HuH-7 (cell line): ENCODE data around the gene MIS12.

Experiments
- DNase-seq: peaks from one replicate; pipeline ENCODE4 v3.0.0; 2011; ENCODE audit warnings: low spot score

Gene MIS12, protein sequence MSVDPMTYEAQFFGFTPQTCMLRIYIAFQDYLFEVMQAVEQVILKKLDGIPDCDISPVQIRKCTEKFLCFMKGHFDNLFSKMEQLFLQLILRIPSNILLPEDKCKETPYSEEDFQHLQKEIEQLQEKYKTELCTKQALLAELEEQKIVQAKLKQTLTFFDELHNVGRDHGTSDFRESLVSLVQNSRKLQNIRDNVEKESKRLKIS

DNA sequence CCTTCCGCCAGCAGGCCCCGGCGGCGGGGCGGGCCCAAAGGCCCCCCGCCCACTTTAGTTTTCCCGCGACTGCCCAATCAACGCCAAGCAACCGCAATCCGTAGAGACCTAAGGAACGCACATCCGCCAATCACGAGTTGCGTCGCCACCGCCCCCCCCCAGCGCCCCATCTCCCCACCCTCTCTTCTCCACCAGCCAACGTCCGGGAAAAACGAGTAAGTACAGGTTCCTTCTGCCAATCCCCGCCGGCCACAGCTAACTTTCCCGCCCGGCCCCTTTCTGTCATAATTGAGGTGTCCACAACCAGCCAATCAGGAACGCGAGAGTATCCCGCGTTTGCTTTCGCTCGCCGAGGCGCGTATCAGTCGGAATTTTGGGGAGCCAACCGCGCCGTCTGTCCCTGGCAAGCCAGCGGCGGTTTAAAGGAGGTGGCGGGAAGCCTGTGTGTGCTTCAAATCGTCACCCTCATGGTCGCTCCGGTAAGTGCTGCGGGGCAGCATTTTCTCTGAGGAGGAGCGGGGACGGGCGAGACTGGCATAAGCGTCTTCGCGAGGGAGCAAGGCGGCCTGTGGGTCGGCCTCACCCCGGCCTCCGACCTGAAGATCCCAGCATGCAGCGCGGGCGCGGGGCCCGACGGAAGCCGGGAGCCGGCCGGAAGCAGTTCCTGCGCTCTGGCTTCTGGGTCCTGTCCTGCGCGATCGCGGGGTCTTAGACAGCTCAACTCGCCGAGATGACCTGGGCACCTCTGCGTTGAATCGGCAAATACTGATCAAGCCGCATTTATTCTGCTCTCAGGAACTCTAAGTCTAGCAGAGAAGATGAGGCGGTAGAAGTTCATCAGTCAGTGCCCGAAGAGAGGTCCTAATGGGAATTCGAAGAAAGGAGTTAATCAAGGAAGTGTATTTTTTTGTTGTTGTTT, at the start of gene MIS12:
Gene MIS12, plus strand, starts transcription at position 361 of the 919 bp plus-strand sequence. CDS start 2,297 bp downstream, outside the sequence.
- peak; percentile 96 for DNase-seq

DNA sequence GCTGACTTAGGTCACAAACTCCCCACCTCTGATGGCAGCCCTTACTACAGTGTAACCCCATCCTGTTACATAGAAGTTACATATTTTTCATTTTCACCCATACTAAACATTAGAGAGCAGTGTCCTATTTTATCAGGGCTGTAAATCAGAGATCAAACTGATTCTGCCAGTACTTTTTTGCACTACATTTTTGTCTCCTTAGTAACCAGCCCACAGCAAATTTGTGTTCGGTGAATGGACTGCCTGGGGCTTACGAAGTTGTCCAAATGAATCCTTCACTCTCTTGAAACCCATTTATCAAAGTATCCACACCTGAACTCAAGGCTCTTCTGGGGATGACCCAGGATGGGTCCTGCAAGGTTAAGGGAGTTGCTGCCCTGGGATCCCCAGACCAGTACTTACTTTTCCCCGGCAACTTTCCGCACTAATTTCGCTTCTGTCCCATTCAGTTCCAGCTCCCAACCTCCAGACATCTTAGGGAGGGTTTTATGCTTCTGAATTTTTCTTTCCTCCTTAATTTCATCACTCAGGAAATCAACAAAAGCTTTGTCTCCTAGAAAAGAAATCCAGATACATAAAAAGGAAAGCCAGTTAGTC, 48.5 kb upstream of the MIS12 start:
- DNase-seq, result no peak

DNA sequence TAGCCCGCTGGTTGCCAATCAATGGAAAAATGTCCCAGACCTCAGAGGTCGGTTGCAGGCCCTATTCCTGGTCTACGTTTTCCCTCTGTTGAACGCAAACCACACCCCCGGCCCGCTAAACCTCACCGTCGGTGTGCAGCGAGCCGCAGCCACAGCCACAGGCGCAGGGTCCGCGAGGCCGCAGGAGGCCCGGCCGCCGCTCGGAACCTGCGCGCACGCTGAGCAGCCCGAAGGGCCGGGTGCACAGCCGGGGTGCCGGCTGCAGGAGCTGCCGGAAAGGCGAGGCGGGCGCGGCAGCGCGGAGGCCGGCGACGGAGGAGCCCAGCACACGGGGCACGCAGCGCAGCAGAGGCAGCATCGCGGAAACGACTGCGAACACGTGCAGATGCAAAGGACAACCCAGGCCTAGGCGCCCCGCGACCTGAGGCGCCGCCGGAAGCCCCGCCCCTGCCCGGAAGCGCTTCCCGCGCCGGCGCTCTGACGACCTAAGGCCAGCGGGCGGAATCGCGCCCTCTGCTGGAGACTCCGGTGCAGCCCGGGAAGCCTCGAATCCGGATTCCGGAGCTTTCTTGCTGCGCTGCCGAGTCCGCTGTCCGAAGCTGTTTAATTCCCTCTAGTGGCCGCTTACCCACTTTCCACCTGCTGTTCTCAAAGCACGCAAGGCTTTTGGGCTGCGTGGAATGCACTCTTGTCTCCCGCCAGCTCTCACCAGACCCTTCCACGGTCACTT, 47.5 kb upstream of the MIS12 start, which contains the start of gene C1QBP:
Gene C1QBP, minus strand, starts transcription at position 440 of the 730 bp plus-strand sequence. Its CDS starts 82 bp downstream, at position 358.
- DNase-seq, result peak; percentile 68

DNA sequence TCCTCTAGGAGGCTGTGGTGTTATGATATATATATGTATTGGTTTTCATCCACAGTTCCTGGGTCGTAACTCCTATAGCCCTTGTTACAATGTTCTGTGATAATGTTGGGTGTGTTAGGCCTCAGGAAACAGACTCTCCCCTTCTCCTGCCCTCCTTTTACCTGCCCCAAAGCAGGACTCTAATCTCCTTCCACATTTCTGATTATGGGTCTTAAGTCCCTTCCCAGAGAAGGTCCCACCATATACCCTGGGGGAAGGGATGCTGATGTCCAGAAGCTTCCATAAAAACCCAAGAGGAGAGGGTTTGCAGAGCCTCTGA, 47.0 kb upstream of the MIS12 start:
- DNase-seq, result no peak

DNA sequence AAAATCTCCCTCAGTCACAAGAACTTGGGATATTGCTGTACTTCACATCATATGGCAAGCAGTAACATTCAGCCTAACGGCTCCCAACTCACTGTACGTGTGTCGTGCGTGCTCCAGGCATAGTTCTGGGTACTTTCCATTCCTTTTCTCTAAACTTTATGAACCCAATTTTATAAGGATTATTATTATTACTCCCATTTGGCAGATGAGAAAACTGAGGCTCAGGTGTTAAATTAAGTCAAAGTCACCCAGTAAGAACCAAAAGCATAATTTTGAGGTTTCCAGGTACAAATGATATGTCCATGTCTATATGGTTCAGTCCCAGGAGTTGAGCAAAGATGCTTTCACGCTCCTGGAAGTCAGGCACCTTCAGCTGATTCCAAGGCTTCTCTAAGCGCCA, 42.6 kb upstream of the MIS12 start:
- no peak for DNase-seq

DNA sequence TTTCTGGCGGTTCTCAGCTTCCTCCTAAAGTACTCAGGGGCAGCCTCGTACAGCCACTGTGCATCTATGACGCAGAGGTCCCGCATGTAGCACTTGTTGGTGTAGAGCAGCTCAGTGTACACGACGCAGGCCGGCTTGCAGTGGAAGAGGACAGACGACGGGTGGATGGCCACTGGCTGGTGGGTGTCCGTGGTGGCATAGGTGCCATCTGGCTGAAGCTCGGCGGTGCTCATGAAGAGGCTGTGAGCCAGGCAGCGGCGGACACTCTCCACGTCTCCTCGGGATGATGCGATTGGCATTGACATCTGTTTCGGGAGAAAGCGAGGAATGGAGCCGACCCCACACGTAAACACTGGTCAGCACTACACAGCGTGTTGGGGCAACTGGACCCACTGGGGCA, 42.2 kb upstream of the MIS12 start:
- no peak for DNase-seq

DNA sequence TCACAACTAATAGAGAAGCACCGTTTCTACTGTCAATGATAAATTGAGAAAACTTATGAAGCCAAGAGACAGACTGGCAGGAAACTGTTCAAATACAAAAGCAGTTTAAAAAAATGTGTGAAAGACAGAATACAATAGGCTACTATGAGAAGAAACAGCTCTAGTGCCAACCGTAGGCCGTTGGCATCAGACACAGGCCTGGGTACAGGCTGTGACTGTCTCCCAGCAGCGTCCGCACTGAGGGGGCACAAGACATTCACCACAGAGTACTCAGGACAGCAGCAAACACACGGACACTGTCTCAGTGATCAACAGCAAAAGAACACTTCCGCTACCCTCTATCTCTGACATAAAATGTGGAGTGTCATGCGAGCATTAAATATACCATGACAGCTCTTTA, 39.6 kb upstream of the MIS12 start:
- no peak for DNase-seq

DNA sequence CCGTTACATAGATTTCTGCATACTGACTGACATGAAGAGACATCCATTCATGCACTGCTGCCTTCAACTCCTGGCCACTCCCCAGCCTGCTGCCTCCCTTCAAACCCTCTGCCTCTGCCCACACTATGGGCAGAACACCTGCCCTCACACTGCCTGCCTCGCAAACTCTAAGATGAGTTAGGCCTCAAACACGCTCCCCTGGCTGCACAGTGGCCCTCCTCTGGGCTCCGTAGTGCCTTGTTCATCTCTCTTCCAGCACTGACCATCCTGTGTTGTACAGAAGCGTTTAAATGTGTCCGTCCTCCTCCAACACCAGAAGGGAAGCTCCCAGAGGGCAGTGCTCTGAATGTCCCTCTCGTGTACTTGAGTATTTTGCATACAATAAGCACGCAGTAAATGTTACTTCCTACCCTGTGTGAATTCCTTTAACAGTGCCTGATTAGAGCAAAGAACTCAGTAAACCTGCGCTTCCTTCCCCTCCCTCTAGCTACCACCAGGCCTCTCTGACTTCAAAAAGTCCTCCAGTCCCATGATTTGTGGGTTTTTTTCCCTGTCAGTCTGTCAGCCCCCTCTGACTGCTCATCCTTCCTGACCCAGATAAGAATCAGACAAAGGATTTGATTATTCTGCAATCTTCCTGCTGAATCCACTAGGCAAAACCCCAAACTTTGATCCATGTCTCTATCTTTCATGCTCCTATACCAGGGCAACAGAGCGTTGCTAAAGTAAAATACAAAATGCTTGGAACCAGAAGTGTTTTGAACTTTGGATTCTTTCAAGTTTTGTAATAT, 21.5 kb upstream of the MIS12 start:
- no peak for DNase-seq

DNA sequence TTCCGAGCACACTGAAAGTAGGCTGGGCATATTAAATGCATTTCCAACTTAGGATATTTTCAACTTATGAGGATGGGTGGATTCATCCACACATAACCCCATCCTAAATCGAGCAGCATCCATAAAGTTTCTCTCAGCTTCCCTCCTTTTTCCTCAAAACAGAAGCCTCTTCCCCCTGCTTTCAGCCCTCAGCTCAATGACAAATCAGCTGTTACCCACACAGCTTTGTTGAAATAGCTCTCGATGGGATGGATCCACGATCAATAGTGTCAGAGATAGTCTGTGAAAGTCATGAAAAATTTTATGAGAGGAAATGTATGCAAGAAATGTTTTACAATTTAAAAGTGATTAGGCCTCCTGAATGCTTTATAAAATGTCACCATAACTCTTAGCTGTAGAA, 20.1 kb upstream of the MIS12 start:
- no peak for DNase-seq

DNA sequence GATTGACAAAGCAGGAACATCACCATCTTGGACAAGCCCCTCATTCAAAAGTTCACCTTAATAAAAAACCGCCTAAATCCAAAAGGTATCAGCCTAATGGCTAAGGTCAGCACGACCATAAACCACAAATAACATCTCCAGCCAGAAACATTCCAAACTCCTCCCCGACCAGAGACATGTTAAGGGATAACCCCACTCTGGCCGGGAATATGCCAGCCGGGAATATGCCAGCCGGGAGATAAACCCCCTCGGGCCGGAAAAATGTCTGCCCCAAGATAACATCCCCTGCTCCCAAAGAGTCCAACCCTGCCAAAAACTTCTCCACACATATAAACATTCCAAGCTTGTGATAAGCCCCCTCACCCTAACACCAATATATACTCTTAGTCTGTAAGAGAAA, 18.9 kb upstream of the MIS12 start:
- no peak for DNase-seq

DNA sequence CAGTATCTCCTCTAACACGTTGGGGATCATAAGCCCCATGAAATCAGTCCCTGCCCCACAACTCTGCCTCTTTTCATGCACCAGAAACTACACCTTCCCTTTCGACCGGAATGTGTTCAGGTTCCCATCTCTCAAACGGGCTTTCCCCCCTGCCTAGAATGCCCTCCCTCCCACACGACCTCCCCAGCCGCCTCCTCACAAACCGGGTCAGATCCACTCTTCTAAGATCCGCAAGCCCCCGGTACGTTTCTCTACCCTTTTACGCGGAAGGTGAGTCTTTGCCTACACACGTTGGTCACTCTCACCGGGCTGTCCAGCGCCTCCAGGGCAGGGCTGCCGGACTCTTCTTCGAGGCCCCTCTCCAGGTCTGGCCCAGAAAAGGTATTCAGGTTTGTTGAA, 18.3 kb upstream of the MIS12 start:
- no peak for DNase-seq

DNA sequence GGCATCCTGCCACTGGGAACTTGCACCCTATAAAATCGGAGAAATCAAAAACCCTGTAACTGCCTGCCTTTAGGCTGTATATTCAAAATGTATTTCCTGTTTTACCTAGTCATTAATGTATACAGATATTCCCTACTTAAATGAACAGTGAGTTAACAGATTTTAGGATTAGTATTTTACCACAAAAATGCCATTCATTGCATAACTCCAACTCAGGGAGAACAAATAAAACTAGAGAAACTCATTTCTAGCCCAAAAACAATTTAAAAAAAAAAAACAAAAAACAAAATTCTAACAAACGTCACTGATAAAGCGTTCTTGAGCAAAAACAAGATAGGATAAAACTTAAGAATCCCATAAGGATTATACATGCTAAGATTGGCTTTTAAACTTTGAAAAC, 13.9 kb upstream of the MIS12 start:
- DNase-seq, result no peak

DNA sequence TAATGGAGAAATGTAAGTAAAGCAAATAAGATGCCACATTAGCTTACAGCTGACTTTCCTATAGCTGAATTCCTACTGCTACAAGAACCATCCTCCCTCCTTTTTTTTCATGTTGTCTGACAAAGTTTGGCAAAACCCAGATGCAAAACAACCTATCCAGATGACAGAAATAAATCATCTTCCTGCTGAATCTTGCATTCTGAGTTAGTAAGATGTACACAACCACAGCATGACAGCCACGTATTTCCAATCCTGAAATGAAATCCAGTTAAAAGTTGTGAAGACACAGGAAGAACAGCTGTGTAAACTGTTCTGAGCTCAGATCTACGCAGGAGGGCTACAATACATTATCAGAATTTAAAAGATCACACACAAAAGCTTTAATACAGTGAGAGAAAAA, 12.5 kb upstream of the MIS12 start:
- no peak for DNase-seq

DNA sequence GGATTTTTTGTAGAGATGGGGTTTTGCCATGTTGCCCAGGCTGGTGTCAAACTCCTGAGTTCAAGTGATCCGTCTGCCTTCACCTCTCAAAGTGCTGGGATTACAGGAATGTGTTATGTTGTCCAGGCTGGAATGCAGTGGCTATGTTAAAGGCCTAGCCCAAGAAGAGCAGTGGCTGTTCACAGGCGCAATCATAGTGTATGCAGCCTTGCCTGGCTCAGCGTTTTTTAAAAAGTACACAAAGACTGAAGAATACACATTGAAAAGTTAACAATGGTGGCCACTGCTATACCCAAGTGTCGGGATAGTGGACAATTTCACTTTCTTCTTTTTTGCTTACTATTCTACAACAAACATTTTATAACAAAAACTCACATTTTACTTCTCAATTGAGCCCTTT, 7.4 kb upstream of the MIS12 start:
- no peak for DNase-seq

DNA sequence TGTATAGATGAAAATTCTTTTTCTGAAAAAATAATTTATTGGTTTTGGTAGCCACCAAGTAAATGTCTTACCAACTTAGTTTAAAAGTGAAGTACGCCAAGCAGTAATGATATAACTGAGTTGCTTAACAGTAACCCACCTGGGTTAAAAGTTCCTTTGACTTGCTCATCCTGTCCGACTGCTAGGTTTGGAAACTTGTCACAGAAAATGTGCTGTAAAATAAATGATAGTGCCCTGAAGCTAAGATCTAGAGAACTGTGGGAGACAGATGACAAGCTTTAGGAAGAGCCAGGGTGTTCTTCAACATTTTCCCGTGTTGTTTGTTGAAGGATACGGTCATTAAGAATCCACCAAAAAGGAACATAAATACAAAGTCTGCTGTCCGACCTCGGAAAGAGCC, 5.4 kb upstream of the MIS12 start:
- no peak for DNase-seq

DNA sequence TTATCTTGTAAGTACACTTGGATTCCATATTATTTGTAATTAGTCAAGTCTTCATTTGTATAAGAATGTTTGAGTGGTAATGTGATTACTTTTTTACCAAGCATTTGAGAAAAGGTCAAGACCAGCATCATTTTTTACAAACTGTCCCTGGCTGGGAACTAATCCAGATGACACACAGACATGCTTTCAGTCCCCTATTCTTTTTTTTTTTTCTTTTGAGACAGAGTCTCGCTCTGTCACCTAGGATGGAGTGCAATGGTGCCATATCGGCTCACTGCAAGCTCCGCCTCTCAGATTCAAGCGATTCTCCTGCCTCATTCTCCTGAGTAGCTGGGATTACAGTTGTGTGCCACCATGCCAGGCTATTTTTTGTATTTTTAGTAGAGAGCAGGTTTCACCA, 4.9 kb upstream of the MIS12 start:
- no peak for DNase-seq

DNA sequence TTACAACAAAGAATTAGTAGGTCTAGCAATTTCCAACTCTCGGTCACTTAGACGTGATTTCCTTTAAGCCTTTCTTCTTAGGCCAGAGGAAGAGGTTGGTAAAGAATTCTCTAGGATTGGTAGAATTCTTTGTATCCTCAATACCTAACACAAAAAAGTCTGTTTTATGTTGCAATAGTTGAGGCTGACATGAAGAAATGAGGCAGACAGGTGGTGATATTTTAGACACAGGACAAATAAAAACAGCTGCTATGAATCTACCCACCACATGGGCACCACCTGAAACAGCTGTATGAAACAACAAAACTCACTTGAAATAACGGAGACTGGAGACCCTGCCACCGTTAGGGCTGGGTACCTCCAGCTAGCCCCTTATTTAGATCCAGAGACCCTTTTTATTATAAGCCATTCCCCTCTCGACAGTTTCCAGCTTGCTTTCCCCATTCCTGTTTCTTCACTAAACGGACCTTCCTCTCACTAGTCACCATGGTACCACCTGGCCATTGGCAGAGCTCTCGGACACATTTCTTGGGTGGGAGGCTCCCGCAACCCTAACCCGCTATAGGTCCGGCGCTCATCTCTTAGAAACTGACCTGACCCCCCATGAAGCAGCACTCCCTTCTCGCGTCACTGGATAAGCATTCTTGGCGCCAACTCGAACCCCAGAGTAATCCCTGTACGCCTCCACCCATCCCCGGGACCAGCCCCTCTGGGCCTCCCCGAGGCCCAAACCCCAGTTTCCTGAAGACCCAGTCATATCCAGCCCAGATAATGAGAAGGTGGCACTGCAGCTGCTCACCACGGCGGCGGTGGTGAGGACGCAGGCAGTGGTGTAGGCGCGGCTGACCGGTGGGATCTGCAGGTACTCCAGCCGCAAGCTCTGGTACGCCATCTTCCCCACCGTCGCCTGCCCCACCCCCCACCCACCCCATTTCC, 828 bp upstream of the MIS12 start, which contains the start of gene DERL2:
Gene DERL2, minus strand, starts transcription at position 909 of the 936 bp plus-strand sequence. Its CDS starts 17 bp downstream, at position 892.
- no peak for DNase-seq

DNA sequence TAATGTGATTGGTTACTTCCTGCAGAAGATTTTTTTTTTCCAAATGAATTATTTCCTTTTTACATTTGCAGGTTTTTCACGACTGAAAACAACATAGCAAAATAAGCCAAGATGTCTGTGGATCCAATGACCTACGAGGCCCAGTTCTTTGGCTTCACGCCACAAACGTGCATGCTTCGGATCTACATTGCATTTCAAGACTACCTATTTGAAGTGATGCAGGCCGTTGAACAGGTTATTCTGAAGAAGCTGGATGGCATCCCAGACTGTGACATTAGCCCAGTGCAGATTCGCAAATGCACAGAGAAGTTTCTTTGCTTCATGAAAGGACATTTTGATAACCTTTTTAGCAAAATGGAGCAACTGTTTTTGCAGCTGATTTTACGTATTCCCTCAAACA, 2.4 kb downstream of the MIS12 start:
- no peak for DNase-seq

DNA sequence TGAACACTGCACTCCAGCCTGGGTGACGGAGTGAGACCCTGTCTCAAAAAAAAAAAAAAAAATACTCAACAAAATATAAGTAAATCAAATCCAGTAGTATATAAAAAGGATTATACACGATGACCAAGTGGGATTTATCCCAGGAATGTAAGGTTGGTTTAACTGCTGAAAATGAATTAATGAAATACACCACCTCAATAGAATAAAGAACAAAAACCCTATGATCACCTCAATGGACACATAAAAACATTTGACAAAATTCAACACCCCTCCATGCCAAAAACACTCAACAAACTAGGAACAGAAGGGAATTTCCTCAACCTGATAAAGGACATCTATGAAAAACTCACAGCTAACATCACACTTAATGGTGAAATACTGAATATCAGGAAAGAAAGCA, 6.6 kb downstream of the MIS12 start:
- DNase-seq, result no peak

DNA sequence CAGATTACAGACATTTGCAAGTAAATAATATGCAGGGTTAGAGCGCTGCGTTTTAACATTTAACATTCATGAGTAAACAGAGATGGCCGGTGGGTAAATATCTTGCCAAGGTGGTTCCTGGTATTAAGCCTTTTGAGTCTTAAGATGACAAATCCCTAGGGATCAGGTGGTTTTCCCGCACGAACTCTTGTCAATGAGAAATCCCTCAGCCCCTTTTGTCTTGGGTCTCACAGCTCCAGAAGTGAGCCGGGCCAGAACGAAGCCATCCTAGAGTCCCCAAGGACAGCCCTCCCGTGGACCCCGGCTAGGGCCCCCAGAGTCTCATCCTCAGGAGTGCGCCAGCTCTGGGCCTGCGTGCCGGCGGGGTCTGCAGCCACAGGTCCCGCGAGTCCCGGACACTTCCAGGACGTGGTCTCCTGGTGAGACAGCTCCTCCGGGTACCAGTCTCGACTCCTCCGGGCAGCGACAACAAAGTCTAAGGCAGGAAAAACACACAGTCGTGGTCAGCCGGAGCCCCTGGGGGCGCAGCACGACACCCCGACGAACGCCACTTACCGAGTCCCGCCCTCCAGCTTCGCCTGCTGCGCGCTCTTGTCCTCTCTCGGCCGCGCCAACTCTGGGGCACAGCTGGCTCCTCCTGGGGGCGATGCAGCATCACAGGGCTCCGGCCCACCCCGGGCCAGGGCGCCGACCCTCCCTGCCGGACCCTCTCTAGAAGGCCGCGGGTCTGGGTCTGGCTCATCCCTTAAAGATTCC, 13.3 kb downstream of the MIS12 start:
- DNase-seq, result no peak
